Activated T-helper 1 cell treated with Interleukin-2 at 50 U/mL for 16 hours (primary cell): ENCODE data around the gene ABCC1.
"Not testable (repeated sequence)": the region's sequence is repeated elsewhere in the genome, so short reads cannot be mapped to it uniquely, and the experiment has no call there.

Experiments used
- DNase-seq: peaks from one replicate; pipeline ENCODE4 v3.0.0-alpha.2; 2020; ENCODE audit warnings: low read depth

ABCC1 gene

GRCh38 chr16:16189842-16190241, 240.4 kb downstream of the ABCC1 start:
- no peak for DNase-seq

- no peak for DNase-seq
Measured at GRCh38 chr16:16190546-16190945, 241.1 kb downstream of the ABCC1 start.

GRCh38 chr16:16190966-16191365, 241.6 kb downstream of the ABCC1 start:
- not testable (repeated sequence) for DNase-seq

GRCh38 chr16:16191493-16192167, 242.2 kb downstream of the ABCC1 start:
- DNase-seq = no peak
